Fibroblast of skin of right quadriceps (primary cell): ENCODE measurements around the gene ATG4A.
A peak's percentile ranks its signal among the peaks of the same experiment; 100 is the strongest.

Experiments
- DNase-seq: peaks from one replicate; pipeline ENCODE4 v3.0.0-alpha.2; 2013

Gene ATG4A

GRCh38 chrX:108123591-108124366, 32.2 kb downstream of the ATG4A start:
- DNase-seq = no peak

- DNase-seq = no peak
These were observed 35.1 kb downstream of the ATG4A start for GRCh38 chrX:108126661-108127060.

GRCh38 chrX:108127152-108127551, 35.6 kb downstream of the ATG4A start:
- no peak for DNase-seq

- DNase-seq = no peak
These were observed 39.3 kb downstream of the ATG4A start for GRCh38 chrX:108130889-108131288.

- peak; percentile 1 for DNase-seq
These were observed 39.9 kb downstream of the ATG4A start for GRCh38 chrX:108131471-108131870.

GRCh38 chrX:108132034-108132433, 40.5 kb downstream of the ATG4A start:
- no peak for DNase-seq

GRCh38 chrX:108132876-108133275, 41.3 kb downstream of the ATG4A start:
- DNase-seq = no peak

- DNase-seq = no peak
These were observed 43.1 kb downstream of the ATG4A start for GRCh38 chrX:108134724-108135123.

GRCh38 chrX:108138814-108139702, 47.5 kb downstream of the ATG4A start:
- DNase-seq = no peak

- DNase-seq = no peak
These were observed 56.9 kb downstream of the ATG4A start for GRCh38 chrX:108148524-108148923.

GRCh38 chrX:108156082-108156481, 64.5 kb downstream of the ATG4A start:
- no peak for DNase-seq

GRCh38 chrX:108156934-108157466, 65.4 kb downstream of the ATG4A start:
- no peak for DNase-seq

- no peak for DNase-seq
These were observed 66.0 kb downstream of the ATG4A start for GRCh38 chrX:108157628-108158027.

GRCh38 chrX:108159028-108159670, 67.6 kb downstream of the ATG4A start:
- DNase-seq = no peak

- DNase-seq = no peak
These were observed 68.7 kb downstream of the ATG4A start for GRCh38 chrX:108160309-108160708.

- DNase-seq = no peak
These were observed 70.7 kb downstream of the ATG4A start for GRCh38 chrX:108162265-108162664.

- no peak for DNase-seq
These were observed 71.9 kb downstream of the ATG4A start for GRCh38 chrX:108163333-108164082.

GRCh38 chrX:108165383-108166111, 74.0 kb downstream of the ATG4A start:
- peak; percentile 24 for DNase-seq

- DNase-seq = peak; percentile 44
These were observed 75.8 kb downstream of the ATG4A start for GRCh38 chrX:108167211-108167872.

GRCh38 chrX:108168961-108169740, 77.6 kb downstream of the ATG4A start:
- no peak for DNase-seq
